ENCODE measurements around the gene CCDC71L. TPM values are rescaled to one million over a fixed set of nuclear protein-coding genes. Genes with fewer than 3 reads are reported as not detected.

The CCDC71L gene
- total RNA-seq, 4 donors from 2014 or later, result 3.0 to 13.4 (median 8.3) TPM

DNA sequence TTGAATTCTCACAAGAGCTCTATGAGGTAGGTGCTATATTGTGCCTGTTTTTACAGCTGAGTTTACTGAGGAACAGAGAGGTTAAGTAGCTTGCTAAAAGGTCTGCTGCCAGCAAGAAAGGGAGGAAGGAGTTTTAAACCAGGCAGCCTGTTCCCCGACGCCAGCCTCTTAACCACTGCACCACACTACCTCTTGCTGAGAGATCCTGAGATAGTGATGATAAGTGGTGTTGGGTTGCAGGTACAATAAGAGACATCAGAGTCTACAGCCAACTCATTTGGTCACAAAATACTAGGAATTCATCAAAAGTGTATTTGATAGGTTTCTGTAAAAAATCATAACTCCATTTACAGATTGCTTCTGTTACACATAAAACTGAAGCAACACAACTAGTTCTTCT is 8.0 kb downstream of the CCDC71L start:
- 86 to 93% methylated on average over 2 of the region's 2 CpGs for WGBS, 2 donors
- TF ChIP-seq POLR2A (IDR thresholded peaks at IDR 0.05), result no peak
- TF ChIP-seq, protein P1, sequence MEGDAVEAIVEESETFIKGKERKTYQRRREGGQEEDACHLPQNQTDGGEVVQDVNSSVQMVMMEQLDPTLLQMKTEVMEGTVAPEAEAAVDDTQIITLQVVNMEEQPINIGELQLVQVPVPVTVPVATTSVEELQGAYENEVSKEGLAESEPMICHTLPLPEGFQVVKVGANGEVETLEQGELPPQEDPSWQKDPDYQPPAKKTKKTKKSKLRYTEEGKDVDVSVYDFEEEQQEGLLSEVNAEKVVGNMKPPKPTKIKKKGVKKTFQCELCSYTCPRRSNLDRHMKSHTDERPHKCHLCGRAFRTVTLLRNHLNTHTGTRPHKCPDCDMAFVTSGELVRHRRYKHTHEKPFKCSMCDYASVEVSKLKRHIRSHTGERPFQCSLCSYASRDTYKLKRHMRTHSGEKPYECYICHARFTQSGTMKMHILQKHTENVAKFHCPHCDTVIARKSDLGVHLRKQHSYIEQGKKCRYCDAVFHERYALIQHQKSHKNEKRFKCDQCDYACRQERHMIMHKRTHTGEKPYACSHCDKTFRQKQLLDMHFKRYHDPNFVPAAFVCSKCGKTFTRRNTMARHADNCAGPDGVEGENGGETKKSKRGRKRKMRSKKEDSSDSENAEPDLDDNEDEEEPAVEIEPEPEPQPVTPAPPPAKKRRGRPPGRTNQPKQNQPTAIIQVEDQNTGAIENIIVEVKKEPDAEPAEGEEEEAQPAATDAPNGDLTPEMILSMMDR (IDR thresholded peaks at IDR 0.05), result no peak
- no peak overlapping the region for H3K4me3 ChIP-seq (ENCODE audit: low read depth, poor library complexity, severe bottlenecking)
- intact Hi-C loops (cut with DNase I; ENCODE audit: low total_unique reads), result no loop called here
- no peak for DNase-seq (ENCODE audit: low spot score in 2 of 2)

DNA sequence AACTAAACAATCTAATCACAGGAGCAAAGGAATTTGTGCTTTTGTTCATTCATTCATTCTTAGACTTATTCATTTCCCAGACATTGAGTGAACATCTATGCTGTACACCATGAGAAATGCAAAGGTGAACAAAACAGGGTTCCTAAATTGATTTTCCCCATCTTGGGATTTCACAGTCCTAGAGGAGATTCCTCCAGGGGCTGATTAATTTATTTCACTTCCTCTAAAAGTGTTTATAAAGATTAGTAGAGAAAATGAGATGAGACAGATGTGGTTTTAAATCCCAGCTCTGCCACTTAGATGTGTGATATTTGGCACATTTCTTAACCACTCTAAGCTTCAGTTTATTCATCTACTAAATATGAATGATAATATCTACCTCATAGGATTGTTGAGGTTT is 8.9 kb downstream of the CCDC71L start:
- DNase-seq (ENCODE audit: low spot score in 2 of 2), result no peak
- intact Hi-C loops (cut with DNase I; ENCODE audit: low total_unique reads), result no loop called here
- H3K4me3 ChIP-seq (ENCODE audit: low read depth, poor library complexity, severe bottlenecking), result no peak overlapping the region
- no peak for TF ChIP-seq POLR2A (IDR thresholded peaks at IDR 0.05)
- TF ChIP-seq, protein P1 (IDR thresholded peaks at IDR 0.05), result no peak

DNA sequence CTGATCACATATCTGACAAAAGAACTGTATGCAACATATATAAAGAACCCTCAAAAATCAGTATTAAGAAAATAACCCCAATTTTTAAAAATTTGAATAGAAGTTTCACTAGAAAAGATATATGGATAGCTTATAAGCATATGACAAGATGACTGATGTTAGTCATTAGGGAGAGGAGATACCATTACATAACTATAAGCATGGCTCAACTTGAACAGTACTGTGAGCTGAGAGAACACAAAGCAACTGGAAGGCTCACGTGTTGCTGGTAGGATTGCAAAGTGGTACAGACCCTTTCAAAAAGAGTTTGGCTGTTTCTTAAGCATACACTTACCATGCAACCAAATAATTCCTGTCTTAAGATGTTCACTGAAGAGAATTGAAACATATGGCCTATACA is 14.7 kb downstream of the CCDC71L start:
- no peak for DNase-seq (ENCODE audit: low spot score in 2 of 2)
- TF ChIP-seq, protein P1 (IDR thresholded peaks at IDR 0.05), result no peak
- no peak for TF ChIP-seq POLR2A (IDR thresholded peaks at IDR 0.05)
- H3K4me3 ChIP-seq (ENCODE audit: low read depth, poor library complexity, severe bottlenecking), result no peak overlapping the region
- intact Hi-C loops (cut with DNase I; ENCODE audit: low total_unique reads), result no loop called here
- 46 to 70% methylated on average over 1 of the region's 1 CpG for WGBS, 2 donors

GRCh38 chr7:106644999-106645398 is 16.0 kb downstream of the CCDC71L start:
- no peak overlapping the region for H3K4me3 ChIP-seq (ENCODE audit: low read depth, poor library complexity, severe bottlenecking)
- WGBS, 2 donors, result 73 to 84% methylated on average over 1 of the region's 1 CpG
- TF ChIP-seq POLR2A (IDR thresholded peaks at IDR 0.05), result no peak
- TF ChIP-seq, protein P1 (IDR thresholded peaks at IDR 0.05), result no peak
- no peak for DNase-seq (ENCODE audit: low spot score in 2 of 2)
- intact Hi-C loops (cut with DNase I; ENCODE audit: low total_unique reads), result no loop called here

DNA sequence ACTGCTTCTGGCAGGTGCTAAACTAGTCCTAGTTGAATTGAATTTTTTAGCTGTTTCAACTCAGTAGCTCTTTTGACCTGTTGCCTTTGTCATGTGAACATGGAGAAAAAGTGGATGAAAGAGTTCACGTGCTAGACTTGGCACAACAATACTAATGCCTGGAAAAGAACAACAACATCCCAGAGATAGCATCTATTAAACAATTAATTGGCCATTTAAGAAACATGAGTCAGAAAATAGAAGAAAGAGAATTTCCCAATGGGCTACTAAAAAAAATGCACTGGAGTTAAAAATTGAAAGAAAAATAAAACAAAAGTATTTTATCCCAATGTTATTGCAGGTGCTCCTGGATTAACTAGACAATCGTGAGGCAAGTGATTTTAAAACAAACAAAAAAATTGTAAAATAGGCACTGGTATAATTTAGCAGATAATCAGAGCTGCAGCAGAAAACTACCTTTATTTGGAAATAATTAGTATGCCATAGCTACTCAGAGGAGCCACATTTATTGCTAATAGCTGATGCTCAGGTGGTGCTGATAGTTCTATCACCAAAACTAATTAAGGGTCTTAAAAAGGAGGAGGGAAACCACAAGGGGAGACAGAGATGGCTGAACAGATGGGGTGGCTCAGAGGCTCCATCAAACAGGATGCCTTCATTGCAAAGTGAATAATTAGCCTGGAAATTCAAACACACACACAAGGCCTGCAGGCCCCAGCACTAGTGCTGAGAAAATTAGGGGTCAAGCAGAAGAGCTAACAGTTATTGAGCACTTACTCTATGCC is 17.6 kb downstream of the CCDC71L start:
- WGBS, 2 donors, result 60 to 72% methylated on average over 2 of the region's 2 CpGs
- intact Hi-C loops (cut with DNase I; ENCODE audit: low total_unique reads), result no loop called here
- no peak overlapping the region for H3K4me3 ChIP-seq (ENCODE audit: low read depth, poor library complexity, severe bottlenecking)
- TF ChIP-seq, protein P1 (IDR thresholded peaks at IDR 0.05), result no peak
- no peak for TF ChIP-seq POLR2A (IDR thresholded peaks at IDR 0.05)
- DNase-seq (ENCODE audit: low spot score in 2 of 2), result no peak

- DNase-seq (ENCODE audit: low spot score in 2 of 2), result no peak
- TF ChIP-seq, protein P1 (IDR thresholded peaks at IDR 0.05), result no peak
- TF ChIP-seq POLR2A (IDR thresholded peaks at IDR 0.05), result no peak
- intact Hi-C loops (cut with DNase I; ENCODE audit: low total_unique reads), result no loop called here
- 91 to 98% methylated on average over 3 of the region's 3 CpGs for WGBS, 2 donors
- no peak overlapping the region for H3K4me3 ChIP-seq (ENCODE audit: low read depth, poor library complexity, severe bottlenecking)
Measured at GRCh38 chr7:106641416-106641815, 19.5 kb downstream of the CCDC71L start.
